HepG2 (cell line): Measurements from ENCODE around the gene PRDX5. TPM values are rescaled to one million over a fixed set of nuclear protein-coding genes. Genes with fewer than 3 reads are reported as not detected.
A peak's percentile ranks its signal among the peaks of the same experiment; 100 is the strongest.

ENCODE experiments used
- AGO2 ChIP-seq: fragments of 200-400 bp; formaldehyde crosslinking; optimal IDR thresholded peaks from 2 replicates; pipeline ENCODE3; 2017; ENCODE audit warnings: mild to moderate bottlenecking, low read depth, low read length, moderate library complexity
- BHLHE40 ChIP-seq: IDR thresholded peaks from 2 replicates; pipeline ENCODE4 v1.6.1; 2011; ENCODE audit warnings: low read length, improper control_type of control experiment
- ESRRA ChIP-seq: sonication (generic); formaldehyde crosslinking; IDR thresholded peaks from 2 replicates; pipeline ENCODE4 v1.5.1; 2020; ENCODE audit warnings: mild to moderate bottlenecking, low read depth, missing genetic modification reagents
- HNF1A ChIP-seq, 2 experiments: sonication (generic) in 1 of 2; formaldehyde crosslinking in 1 of 2; IDR thresholded peaks; 2 replicates each; pipeline versions ENCODE4 v1.4.0 to v1.6.1; 2016 to 2020; ENCODE audit warnings: borderline replicate concordance in 1 of 2, low read depth in 1 of 2, mild to moderate bottlenecking in 1 of 2, missing genetic modification reagents in 1 of 2
- IKZF4 ChIP-seq: sonication (generic); formaldehyde crosslinking; IDR thresholded peaks from 2 replicates; pipeline ENCODE4 v1.5.1; 2020; ENCODE audit warnings: borderline replicate concordance, mild to moderate bottlenecking, low read depth, missing genetic modification reagents; ENCODE audit errors: not compliant biosample characterization
- MAF1 ChIP-seq: sonication (generic); formaldehyde crosslinking; IDR thresholded peaks from 2 replicates; pipeline ENCODE4 v1.5.0; 2020; ENCODE audit warnings: missing genetic modification reagents, borderline replicate concordance
- MEIS1 ChIP-seq: sonication (generic); formaldehyde crosslinking; IDR thresholded peaks from 2 replicates; pipeline ENCODE4 v1.9.0; 2021; ENCODE audit warnings: mild to moderate bottlenecking, missing genetic modification reagents, moderate library complexity, borderline replicate concordance
- NFAT5 ChIP-seq: sonication (generic); formaldehyde crosslinking; IDR thresholded peaks from 2 replicates; pipeline ENCODE4 v1.4.0; 2020; ENCODE audit warnings: missing genetic modification reagents
- RARG ChIP-seq: sonication (generic); formaldehyde crosslinking; IDR thresholded peaks from 2 replicates; pipeline ENCODE4 v1.4.0; 2020; ENCODE audit warnings: low read depth, mild to moderate bottlenecking, missing genetic modification reagents
- ZNF281 ChIP-seq: sonication (generic); formaldehyde crosslinking; IDR thresholded peaks from 2 replicates; pipeline ENCODE4 v1.4.0; 2020; ENCODE audit warnings: missing genetic modification reagents, borderline replicate concordance
- ZNF430 ChIP-seq: sonication (generic); formaldehyde crosslinking; IDR thresholded peaks from 2 replicates; pipeline ENCODE4 v1.9.0; 2021; ENCODE audit warnings: mild to moderate bottlenecking, missing genetic modification reagents
- ZNF562 ChIP-seq: sonication (generic); formaldehyde crosslinking; IDR thresholded peaks from 2 replicates; pipeline ENCODE4 v1.8.0; 2022; ENCODE audit warnings: missing genetic modification reagents, borderline replicate concordance
- ZNF614 ChIP-seq: IDR thresholded peaks from 2 replicates; pipeline ENCODE4 v1.6.1; 2018; ENCODE audit warnings: missing biosample characterization, missing genetic modification reagents, inconsistent platforms, borderline replicate concordance
- ZSCAN9 ChIP-seq: IDR thresholded peaks from 2 replicates; pipeline ENCODE4 v1.6.1; 2016; ENCODE audit warnings: borderline replicate concordance
- polyA plus RNA-seq, 8 experiments: library from polyadenylated mRNA; depleted of rRNA in 3 of 8; stranded (reverse) in 7 of 8; unstranded in 1 of 8; fragments of >200 nt; fragmentation: Illumina TruSeq in 4 of 8; extraction: Trizol in 4 of 8; gene quantifications; 2 replicates each; pipeline versions ENCODE4 v1.2.1 to v1.2.3, GENCODE V29; 2011 to 2016; ENCODE audit warnings: low read depth in 4 of 8, missing spikeins in 1 of 8, mixed read lengths in 1 of 8; ENCODE audit not compliant: insufficient read depth in 1 of 8
- total RNA-seq, 5 experiments: library from RNA; depleted of rRNA; stranded (reverse); fragments of >200 nt; fragmentation: Illumina TruSeq; extraction: Trizol; gene quantifications; 2 replicates each; pipeline ENCODE4 v1.2.3, GENCODE V29; 2016; ENCODE audit warnings: low read depth in 1 of 5

The PRDX5 gene
- total and polyA plus RNA-seq, 2 of the 13 experiments (the other 11 are each of a cell fraction or from before 2014, with no cell fraction given), result 215 to 311 TPM

GRCh38 chr11:64304316-64305072, 13.4 kb upstream of the PRDX5 start (continued):
- no peak for TF ChIP-seq RARG (CRISPR knock-in tag)
- no peak for TF ChIP-seq MEIS1 (CRISPR knock-in tag)
- TF ChIP-seq ZNF562 (CRISPR knock-in tag), result no peak
- peak; percentile 69; the same call in 1 of the 2 replicates for TF ChIP-seq BHLHE40
- no peak for TF ChIP-seq HNF1A (IDR thresholded peaks at IDR 0.05; ENCODE audit: low read depth)
- TF ChIP-seq HNF1A (CRISPR knock-in tag; IDR thresholded peaks at IDR 0.05; ENCODE audit: borderline replicate concordance), result no peak
- peak; percentile 100 for TF ChIP-seq ESRRA (CRISPR knock-in tag)
- peak; percentile 92 for TF ChIP-seq AGO2
- TF ChIP-seq ZNF614 (CRISPR knock-in tag), result peak; percentile 14; the same call in 1 of the 2 replicates
- peak; percentile 78 for TF ChIP-seq MAF1 (CRISPR knock-in tag)
- TF ChIP-seq NFAT5 (CRISPR knock-in tag), result peak; percentile 77; the same call in 1 of the 2 replicates
- peak; percentile 9 for TF ChIP-seq ZNF281 (CRISPR knock-in tag)
- peak; percentile 80; the same call in 1 of the 2 replicates for TF ChIP-seq ZNF430
- TF ChIP-seq ZSCAN9 (CRISPR knock-in tag), result peak; percentile 13; the same call in 1 of the 2 replicates
- TF ChIP-seq IKZF4 (CRISPR knock-in tag), result no peak
